ENCODE results near the gene RPS26.

GRCh38 chr12:56029166-56029519 is 12.6 kb upstream of the RPS26 start:
- TF ChIP-seq, protein P1, sequence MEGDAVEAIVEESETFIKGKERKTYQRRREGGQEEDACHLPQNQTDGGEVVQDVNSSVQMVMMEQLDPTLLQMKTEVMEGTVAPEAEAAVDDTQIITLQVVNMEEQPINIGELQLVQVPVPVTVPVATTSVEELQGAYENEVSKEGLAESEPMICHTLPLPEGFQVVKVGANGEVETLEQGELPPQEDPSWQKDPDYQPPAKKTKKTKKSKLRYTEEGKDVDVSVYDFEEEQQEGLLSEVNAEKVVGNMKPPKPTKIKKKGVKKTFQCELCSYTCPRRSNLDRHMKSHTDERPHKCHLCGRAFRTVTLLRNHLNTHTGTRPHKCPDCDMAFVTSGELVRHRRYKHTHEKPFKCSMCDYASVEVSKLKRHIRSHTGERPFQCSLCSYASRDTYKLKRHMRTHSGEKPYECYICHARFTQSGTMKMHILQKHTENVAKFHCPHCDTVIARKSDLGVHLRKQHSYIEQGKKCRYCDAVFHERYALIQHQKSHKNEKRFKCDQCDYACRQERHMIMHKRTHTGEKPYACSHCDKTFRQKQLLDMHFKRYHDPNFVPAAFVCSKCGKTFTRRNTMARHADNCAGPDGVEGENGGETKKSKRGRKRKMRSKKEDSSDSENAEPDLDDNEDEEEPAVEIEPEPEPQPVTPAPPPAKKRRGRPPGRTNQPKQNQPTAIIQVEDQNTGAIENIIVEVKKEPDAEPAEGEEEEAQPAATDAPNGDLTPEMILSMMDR (conservative IDR thresholded peaks at IDR 0.05; ENCODE audit: low read length), result no peak
- TF ChIP-seq EZH2phosphoT487 (IDR thresholded peaks at IDR 0.05; ENCODE audit: borderline replicate concordance), result no peak
